Hepatocyte (in vitro differentiated cells): ENCODE data around the gene TAF5.

Source experiments
- CTCF ChIP-seq: fragments of 200-600 bp; sonication (generic); IDR thresholded peaks from 2 replicates; pipeline ENCODE4 v1.5.1; 2016; ENCODE audit warnings: antibody characterized with exemption, mild to moderate bottlenecking; ENCODE audit not compliant: poor library complexity
- EZH2 ChIP-seq: fragments of 200-600 bp; sonication (generic); IDR thresholded peaks from 2 replicates; pipeline ENCODE4 v1.6.1; 2016; ENCODE audit warnings: antibody characterized with exemption, mild to moderate bottlenecking, borderline replicate concordance
- EZH2phosphoT487 ChIP-seq: fragments of 200-600 bp; sonication (generic); IDR thresholded peaks from one replicate; pipeline ENCODE4 v1.6.1; 2018; ENCODE audit warnings: antibody characterized with exemption, mild to moderate bottlenecking, low read depth, moderate library complexity; ENCODE audit not compliant: unreplicated experiment, severe bottlenecking

- TF ChIP-seq CTCF (no peak), EZH2 (no peak), EZH2phosphoT487 (no peak)
These were observed 56.0 kb downstream of the TAF5 start for GRCh38 chr10:103423748-103424147.
